ENCODE measurements around the gene AADACL3.
"Not testable (repeated sequence)": the region's sequence is repeated elsewhere in the genome, so short reads cannot be mapped to it uniquely, and the experiment has no call there.

AADACL3 gene

GRCh38 chr1:12715896-12716437, at the start of gene AADACL3:
AADACL3 (plus strand) TSS chr1:12716110; CDS start chr1:12716177, 67 bp downstream.
- no peak for DNase-seq

- no peak for DNase-seq
Measured at GRCh38 chr1:12666141-12666735, 49.7 kb upstream of the AADACL3 start.

- no peak for DNase-seq
Measured at GRCh38 chr1:12669529-12670068, 46.3 kb upstream of the AADACL3 start.

- DNase-seq, result no peak
Measured at GRCh38 chr1:12674358-12674757, 41.6 kb upstream of the AADACL3 start.

- not testable (repeated sequence) for DNase-seq
Measured at GRCh38 chr1:12676122-12676521, 39.8 kb upstream of the AADACL3 start.

- no peak for DNase-seq
Measured at GRCh38 chr1:12677565-12677964, 38.3 kb upstream of the AADACL3 start.

- no peak for DNase-seq
Measured at GRCh38 chr1:12678350-12678749, 37.6 kb upstream of the AADACL3 start.

GRCh38 chr1:12678820-12679219, 37.1 kb upstream of the AADACL3 start:
- DNase-seq, result no peak

- no peak for DNase-seq
Measured at GRCh38 chr1:12690156-12690555, 25.8 kb upstream of the AADACL3 start.

GRCh38 chr1:12692967-12693782, 22.7 kb upstream of the AADACL3 start:
- no peak for DNase-seq

- no peak for DNase-seq
Measured at GRCh38 chr1:12696658-12697057, 19.3 kb upstream of the AADACL3 start.

- no peak for DNase-seq
Measured at GRCh38 chr1:12697397-12697796, 18.5 kb upstream of the AADACL3 start.

GRCh38 chr1:12703821-12704451, 12.0 kb upstream of the AADACL3 start:
- no peak for DNase-seq

- no peak for DNase-seq
Measured at GRCh38 chr1:12706061-12706460, 9.8 kb upstream of the AADACL3 start.

GRCh38 chr1:12708396-12709090, 7.4 kb upstream of the AADACL3 start:
- DNase-seq, result no peak

- DNase-seq, result no peak
Measured at GRCh38 chr1:12709091-12709491, 6.8 kb upstream of the AADACL3 start.

GRCh38 chr1:12709696-12710095, 6.2 kb upstream of the AADACL3 start:
- no peak for DNase-seq

- no peak for DNase-seq
Measured at GRCh38 chr1:12711536-12711935, 4.4 kb upstream of the AADACL3 start.

- DNase-seq, result no peak
Measured at GRCh38 chr1:12712076-12712475, 3.8 kb upstream of the AADACL3 start.

GRCh38 chr1:12712929-12713328, 3.0 kb upstream of the AADACL3 start:
- DNase-seq, result no peak

- not testable (repeated sequence) for DNase-seq
Measured at GRCh38 chr1:12713651-12714050, 2.3 kb upstream of the AADACL3 start.

GRCh38 chr1:12714710-12715475, 1.0 kb upstream of the AADACL3 start:
- no peak for DNase-seq

All from CD4-positive, alpha-beta T cell treated with Interleukin-15 for 1 hour (primary cell).